Activated CD4-positive, CD25-positive, alpha-beta regulatory T cell (primary cell): ENCODE data around the gene PEX5.
A peak's percentile ranks its signal among the peaks of the same experiment; 100 is the strongest.
"Not testable (repeated sequence)": the region's sequence is repeated elsewhere in the genome, so short reads cannot be mapped to it uniquely, and the experiment has no call there.

ENCODE experiments used
- DNase-seq, 4 experiments: peaks; one replicate each; lab custom pipeline; 2025; lab: John Stamatoyannopoulos, UW

Gene PEX5

DNA sequence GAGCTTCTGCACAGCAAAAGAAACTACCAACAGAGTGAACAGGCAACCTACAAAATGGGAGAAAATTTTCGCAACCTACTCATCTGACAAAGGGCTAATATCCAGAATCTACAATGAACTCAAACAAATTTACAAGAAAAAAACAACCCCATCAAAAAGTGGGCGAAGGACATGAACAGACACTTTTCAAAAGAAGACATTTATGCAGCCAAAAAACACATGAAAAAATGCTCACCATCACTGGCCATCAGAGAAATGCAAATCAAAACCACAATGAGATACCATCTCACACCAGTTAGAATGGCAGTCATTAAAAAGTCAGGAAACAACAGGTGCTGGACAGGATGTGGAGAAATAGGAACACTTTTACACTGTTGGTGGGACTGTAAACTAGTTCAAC is 24.3 kb downstream of the PEX5 start:
- not testable (repeated sequence) for DNase-seq

GRCh38 chr12:7217475-7218069 is 28.1 kb downstream of the PEX5 start:
- DNase-seq, result no peak

DNA sequence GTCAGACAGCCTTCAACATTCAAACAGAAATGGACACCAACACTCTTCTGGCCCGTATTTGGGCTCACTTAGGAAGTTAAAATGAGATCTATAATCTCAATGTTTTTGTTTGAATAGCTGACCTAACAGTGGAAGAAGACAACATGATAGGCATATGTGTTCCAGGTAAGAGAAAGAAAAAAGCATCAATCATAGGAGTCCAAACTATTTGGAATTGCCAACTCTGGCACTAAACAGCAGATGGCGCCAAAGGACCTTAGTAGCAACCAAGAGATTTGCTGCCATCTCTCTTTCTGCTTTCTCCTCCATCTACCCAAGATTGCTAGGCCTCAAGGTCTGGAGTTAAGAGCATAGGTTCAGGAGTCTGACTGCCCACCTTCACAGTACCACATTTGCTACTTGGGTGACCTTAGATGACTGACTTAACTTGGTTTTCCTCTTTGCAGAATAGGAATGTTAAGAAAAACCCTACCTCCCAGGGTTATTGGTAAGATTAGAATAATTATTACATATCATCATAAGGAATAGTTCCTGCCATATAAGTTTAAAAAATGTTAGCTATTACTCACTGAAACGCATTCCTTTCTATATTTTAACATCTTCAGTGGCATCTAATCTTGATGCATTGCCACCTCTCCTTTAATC is 30.2 kb downstream of the PEX5 start:
- DNase-seq, result peak; percentile 33 to 52 (median 40)

GRCh38 chr12:7221486-7221885 is 32.0 kb downstream of the PEX5 start:
- DNase-seq, result no peak

DNA sequence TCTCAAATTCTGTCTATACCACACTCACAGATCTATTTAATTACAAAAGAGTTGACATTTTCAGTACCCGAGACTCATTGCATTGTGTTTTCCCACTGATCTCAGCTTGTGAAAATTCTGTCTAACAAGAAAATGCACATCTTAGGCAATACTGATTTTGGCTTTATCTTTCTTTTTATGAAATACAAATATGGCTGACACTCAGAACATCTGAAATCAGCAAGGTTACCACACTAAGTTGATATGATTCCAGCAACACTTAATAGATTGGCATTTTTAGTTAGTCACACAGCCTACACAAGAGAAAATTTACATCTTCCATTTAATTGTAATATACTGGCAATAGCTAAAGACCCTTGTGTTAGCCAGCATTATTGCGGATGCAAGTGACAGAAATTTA is 40.3 kb downstream of the PEX5 start:
- no peak for DNase-seq

DNA sequence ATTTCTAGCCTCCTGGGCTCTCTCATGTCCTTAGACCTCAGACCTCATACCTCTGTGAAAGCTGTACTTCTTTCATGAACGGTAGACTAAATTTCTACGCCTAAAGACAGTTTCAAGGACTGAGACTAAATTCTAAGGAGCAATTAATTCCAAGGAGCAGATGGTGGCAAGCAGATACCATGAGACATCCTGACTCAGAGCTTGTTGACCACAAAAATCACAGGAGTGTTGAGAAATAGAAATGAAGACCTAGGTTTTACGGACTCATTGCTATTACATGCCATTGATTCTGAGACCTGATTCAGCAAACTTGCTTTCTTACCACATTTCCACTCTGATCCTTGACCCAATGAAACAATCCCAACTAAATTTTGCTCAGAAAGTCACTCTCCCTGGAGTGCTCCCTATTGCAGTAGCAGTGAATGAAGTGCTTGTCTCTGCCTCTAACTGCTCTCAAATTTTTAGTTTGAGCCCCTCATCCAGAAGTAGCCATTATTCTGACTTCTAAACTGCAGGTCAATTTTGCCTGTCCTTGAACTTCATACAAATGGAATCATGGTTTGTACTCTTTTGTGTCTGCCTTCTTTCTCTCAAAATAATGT is 52.0 kb downstream of the PEX5 start:
- DNase-seq, result no peak

DNA sequence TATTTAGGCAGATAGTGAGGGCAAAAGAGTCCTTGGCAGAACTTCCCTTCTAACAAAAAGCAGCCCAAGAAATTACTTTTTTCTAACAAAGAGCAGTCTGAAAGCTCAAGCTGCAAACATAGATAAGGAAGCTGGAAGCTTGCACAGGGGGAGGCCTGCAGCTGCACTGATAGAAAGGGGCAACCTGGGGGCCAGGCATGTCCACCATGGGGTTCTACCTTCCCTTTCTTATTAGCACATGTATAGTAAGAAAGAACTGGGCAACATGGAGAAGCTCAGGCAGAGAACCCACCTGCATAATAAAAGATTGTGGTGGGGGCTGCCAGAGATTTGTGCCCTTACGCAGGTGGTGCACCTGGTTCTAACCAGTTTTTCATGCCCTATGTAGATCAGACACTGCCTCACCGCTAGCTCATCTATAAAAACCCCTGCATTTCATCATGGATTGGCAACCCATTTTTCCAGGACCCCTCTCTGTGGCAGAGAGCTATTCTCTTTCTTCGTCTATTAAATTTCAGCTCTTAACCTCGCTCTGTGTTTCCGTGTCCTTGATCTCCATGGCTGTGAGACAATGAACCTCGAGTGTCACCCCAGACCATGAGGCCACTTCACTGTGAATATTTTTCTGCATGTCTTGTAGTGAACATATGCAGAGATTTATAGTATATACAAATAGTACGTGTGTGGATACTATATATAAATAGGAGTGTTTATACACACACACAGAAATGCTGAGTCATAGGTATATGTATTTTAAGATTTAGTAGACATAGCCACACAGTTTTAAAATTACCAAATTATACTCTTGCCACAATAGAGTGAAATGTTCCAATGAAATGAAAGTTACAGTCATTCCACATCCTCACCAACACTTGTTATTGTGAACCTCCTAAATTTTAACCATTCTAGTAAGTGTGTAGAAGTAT is 53.0 kb downstream of the PEX5 start:
- DNase-seq, result no peak

GRCh38 chr12:7251328-7251996 is 62.0 kb downstream of the PEX5 start:
- DNase-seq, result not testable (repeated sequence)

DNA sequence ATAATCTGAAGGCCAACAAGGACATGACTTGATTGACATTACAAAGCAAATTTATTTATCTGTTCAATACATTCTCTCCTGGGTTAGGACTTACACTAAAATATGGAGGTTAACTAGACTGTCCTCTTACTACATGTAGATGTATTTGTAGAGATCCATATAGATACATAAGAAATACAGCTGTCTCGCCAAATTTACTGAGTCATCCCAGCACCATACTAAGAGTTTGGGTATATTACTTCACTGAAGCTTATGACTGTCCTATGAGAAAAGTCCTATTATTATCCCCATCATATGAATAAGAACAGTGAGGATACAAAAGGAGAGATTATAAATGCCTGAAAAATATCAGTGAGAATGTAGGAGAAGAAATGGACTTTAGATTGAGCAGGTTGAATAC is 69.6 kb downstream of the PEX5 start:
- DNase-seq, result no peak
